CD4-positive, alpha-beta T cell treated with Interferon gamma for 1 hour (primary cell): ENCODE data around the gene TNNI3K.
"Not testable (repeated sequence)": the region's sequence is repeated elsewhere in the genome, so short reads cannot be mapped to it uniquely, and the experiment has no call there.

ENCODE experiments used
- DNase-seq: peaks from one replicate; pipeline ENCODE4 v3.0.0-alpha.2; 2020

TNNI3K gene

DNA sequence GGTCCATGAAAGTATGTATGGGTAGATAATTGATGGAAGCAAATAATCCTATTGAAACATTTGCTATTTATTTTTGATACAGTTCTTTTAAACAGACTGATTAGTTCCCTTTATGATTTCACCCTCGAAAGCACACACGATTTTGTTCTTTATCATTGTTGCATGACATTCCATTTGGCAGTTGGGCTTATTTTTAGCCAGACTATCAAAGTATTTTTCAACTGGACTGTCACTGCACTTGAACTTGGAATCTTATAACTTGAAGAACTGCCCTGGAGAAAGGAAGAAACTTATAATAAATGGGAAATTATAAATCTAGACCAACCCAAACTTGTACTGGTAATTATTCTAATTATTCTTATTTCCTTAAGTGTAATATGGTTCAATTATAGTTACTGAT, at the start of gene TNNI3K:
Gene TNNI3K, plus strand, starts transcription at position 235 of the 400 bp plus-strand sequence. Its CDS starts 65 bp downstream, at position 300.
- DNase-seq, result no peak

- no peak for DNase-seq
These were observed 41.3 kb upstream of the TNNI3K start for GRCh38 chr1:74193908-74194307.

DNA sequence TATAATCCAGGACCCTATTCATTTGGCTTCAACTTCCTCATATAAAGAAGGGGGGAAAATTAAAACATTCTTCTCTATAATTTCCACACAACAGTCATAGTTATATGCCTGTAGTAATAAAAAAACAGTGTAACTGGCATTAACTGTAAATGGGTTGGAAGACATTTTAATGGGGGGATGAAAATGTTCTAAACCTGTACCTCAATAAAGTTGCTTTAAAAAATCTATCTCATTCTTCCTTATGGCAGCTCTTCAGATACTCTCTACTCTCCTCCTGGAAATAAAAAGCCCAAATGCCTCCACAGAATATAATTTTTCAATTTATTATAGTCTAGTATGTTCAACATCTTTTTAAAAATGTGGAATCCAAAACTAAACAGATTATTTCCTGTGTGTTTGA, 39.8 kb upstream of the TNNI3K start:
- no peak for DNase-seq

DNA sequence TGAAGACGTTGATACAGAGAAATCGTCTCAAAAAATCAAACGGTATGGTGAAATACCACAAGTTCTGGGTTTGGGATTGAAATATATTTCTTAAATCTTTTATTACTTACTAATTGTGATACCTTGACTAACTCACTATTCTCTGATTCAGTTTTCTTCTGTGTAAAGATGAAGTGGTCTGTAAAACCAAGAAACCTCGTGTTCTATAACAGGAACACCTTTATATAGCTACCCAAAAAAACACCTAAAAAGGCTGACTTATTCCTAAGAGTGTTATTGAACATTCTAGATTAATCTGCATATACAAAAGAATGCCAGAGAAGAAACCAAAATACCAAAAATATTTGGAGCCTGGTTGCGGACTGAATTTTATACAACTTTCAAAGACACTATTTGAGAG, 37.9 kb upstream of the TNNI3K start:
- no peak for DNase-seq

DNA sequence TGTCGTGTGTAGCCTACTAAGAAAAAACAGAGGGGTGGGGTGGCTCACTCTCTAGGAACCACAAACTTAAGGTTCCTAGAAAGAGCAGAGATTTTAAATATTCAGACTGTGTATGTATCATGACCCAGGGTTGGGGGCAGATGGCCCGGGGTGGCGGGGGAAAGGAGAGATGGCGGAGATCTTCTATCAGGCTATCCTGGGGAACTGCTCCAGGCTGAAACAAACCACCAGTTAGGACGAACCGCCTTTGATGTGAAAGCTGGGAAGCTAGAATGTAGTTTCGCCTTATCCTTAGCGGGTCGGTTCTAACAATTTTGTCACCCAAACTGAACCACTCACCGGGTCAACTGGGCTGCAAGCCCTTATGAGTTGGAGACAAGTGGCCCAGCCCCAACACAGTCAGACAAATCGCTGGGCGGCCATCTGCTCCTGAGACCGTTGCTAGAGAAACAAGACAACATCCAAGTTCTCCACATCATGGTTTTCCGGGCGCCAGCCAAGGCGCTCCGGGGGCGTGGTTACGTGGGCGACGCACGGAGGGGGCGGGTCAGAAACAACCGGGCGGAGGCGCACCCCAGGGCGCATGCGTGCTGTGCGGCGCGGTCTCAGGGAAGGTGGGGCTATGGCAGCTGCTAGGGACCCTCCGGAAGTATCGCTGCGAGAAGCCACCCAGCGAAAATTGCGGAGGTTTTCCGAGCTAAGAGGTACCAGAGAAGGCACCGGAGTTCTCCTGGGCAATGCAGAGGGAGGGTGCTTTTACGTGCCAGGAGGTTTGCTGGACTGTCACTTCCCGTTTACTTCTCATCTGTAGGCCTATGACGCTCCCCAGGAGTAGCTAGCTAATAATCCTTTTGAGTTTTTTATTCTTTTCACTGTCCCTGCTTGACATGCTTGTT, 37.3 kb upstream of the TNNI3K start, which contains the start of the genes FPGT and LRRIQ3:
Gene FPGT, plus strand, starts transcription at position 586 of the 896 bp plus-strand sequence. Its CDS starts 37 bp downstream, at position 623.
Gene LRRIQ3, minus strand, starts transcription at position 520 of the 896 bp plus-strand sequence. CDS start 14,492 bp downstream, outside the sequence.
- peak; percentile 94 for DNase-seq

DNA sequence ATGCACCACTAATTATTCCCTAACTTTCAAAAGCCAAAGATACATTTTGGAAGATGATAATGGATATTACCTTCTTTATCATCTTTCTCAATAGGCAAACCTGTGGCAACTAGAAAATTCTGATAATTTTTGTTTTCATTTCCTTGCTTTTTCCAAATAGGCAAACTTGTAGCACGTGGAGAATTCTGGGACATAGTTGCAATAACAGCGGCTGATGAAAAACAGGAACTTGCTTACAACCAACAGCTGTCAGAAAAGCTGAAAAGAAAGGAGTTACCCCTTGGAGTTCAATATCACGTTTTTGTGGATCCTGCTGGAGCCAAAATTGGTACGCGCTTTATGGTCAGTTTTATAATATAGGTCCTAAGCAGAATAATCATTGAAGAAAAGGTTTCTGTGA, 35.7 kb upstream of the TNNI3K start:
- DNase-seq, result no peak

GRCh38 chr1:74205266-74205665, 29.9 kb upstream of the TNNI3K start:
- DNase-seq, result no peak

DNA sequence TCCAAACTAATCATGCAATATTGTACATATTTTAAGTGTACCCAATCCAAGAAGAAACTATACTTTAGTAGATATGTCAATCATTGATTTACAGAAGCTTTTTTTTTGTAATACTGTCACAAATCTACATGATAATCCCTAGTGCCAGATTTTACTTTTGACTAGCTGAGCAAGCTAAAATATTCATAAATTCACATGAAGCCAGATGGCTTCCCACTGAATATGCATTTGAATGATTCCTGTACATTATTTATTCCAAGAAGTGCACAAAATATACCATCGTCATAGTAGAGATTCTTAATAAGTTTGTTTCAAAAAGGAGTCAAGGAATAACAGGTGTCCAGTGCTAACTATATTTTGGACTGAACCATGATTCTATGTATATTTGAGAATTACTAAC, 20.0 kb upstream of the TNNI3K start:
- DNase-seq, result no peak

GRCh38 chr1:74222701-74223100, 12.5 kb upstream of the TNNI3K start:
- DNase-seq, result no peak

DNA sequence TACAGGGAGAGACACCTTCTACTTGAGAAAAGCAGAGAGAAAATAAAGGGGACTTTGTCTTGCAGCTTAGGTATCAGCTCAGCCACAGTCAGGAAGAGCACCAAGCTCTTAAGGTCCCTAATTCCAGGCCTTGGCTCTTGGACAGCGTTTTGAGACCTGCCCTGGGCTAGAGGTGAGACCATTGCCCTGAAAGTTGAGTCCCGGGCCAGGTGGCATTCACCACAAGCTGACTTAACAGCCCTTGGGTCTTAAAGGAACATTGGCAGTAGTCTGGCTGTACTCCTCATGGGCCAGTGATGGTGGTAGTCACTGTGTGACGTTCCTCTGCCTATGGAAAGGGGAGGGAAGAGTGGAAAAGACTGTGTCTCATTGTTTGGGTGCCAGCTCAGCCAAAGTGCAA, 11.7 kb upstream of the TNNI3K start:
- no peak for DNase-seq

DNA sequence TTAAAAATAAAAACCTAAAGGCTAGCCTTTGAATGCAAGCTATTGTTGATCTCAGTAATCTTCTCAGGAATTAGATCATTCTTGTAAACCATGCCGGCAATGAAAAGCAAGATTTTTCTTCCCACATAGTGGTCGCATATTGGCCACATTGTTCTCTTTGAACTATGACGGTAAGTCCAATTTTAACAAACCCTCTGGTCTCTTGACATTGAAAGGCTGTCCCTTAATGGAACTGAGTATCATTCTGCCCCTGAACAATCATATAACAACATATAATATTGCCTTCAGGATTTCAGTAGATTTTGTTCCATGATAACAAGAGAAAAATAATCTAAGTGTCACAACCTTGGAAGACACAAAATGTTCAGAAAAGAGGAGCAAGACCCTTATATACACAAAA, 1.3 kb downstream of the TNNI3K start:
- DNase-seq, result no peak

GRCh38 chr1:74237035-74237434, 1.8 kb downstream of the TNNI3K start:
- no peak for DNase-seq

GRCh38 chr1:74237787-74238186, 2.6 kb downstream of the TNNI3K start:
- DNase-seq, result no peak

DNA sequence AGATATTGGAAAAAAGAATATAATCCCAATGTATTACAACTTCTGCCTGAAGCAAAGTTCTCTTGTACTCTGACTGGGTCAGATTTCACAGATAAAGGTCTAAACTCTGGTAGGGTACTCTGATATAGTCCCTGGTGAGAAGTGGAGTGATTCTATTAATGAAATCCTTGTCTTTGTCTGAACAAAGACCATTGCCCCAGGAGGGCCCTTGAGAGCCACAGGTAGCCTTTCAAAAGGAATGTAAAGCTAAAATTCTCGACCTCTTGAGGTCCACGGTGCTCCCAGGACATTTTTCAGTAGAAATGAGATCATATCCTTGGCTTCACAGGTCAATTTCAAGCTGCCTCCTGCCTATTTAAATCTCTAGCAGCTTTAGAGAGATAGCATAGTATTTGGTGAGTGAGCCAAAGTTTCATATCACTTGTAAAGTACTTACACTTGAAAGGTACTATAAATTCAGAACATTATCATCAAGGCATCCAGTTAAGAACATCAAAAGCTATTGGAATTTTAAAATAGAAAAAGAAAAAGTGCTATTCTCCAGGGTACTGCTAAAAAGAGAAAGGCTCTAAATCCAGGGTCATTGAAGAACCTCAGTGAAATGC, 10.1 kb downstream of the TNNI3K start:
- no peak for DNase-seq

DNA sequence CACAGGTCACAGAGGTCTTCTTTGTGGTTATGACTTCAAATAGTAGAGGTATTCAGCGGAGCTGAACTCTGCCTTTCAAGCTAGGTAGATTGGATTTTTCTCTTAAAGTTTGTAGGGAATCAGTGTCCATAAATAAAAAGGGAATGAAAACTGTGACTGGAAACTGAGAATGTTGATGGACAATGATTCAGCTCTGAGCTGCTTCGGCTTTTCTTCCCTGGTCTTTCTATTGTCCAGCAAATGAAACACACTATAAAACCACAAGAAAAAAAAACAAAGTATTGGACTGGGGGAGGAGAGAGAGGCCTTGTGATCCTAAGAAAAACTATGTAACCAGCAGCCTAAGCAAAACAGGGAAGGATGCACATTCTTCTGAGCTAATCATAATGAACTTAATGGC, 11.1 kb downstream of the TNNI3K start:
- DNase-seq, result no peak

- DNase-seq, result no peak
These were observed 12.8 kb downstream of the TNNI3K start for GRCh38 chr1:74247881-74248528.

DNA sequence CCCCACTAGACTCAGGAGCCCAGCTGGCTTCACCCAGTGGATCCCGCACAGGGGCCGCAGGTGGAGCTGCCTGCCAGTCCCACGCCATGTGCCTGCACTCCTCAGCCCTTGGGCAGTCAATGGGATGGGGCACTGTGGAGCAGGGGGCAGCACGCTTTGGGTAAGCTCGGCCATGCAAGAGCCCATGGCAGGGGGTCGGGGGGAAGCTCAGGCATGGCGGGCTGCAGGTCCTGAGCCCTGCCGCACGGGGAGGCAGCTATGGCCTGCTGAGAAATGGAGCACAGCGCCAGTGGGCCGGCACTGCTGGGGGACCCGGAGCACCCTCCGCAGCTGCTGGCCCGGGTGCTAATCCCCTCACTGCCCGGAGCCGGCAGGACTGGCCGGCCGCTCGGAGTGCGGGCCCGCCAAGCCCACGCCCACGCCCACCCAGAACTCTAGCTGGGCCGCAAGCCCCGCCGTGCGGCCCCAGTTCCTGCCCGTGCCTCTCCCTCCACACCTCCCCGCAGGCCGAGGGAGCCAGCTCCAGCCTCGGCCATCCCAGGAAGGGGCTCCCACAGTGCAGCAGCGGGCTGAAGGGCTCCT, 18.1 kb downstream of the TNNI3K start:
- not testable (repeated sequence) for DNase-seq

- no peak for DNase-seq
These were observed 30.8 kb downstream of the TNNI3K start for GRCh38 chr1:74266001-74266400.

- DNase-seq, result no peak
These were observed 36.3 kb downstream of the TNNI3K start for GRCh38 chr1:74271503-74271902.

GRCh38 chr1:74280642-74281396, 45.6 kb downstream of the TNNI3K start:
- DNase-seq, result no peak

DNA sequence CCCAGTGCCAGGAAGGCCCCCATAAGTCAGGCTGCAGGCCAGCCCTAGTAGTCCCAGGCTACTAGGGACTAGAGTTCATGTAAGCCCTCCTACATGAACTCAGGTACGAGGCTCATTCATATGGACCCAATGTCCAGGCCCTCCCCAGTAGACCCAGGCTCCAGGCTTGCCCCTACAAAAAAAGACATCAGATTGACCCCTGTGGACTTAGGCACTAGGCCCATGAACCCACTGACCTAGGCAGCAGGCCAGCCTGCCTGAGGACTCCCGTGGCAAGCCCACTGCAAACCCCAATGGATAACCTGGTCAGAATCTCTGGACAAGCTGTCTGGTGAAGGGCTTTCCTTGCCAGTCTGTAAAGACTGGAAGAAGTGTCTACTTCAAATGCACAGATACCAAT, 51.2 kb downstream of the TNNI3K start:
- no peak for DNase-seq

DNA sequence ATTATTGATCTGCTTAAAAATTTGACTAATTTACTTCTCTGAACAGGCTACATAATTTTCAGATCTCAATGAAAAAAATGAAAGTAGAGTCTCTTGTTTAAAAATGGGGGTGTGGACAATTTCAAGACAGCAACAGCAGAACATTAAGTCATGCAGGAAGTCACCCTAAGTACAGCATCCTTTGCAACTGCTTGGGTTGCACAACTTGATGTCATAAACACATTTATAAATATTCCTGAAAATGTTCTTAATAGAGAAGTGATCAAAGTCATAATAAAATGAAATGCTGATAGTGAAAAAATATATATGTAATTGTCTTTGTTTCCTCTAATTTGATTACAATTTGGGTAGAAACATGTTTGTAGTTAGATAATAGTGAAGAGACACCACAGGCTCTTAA, 79.3 kb downstream of the TNNI3K start:
- DNase-seq, result no peak

- no peak for DNase-seq
These were observed 81.1 kb downstream of the TNNI3K start for GRCh38 chr1:74316302-74316701.
